ENCODE data around the gene SFSWAP.
"Not testable (repeated sequence)": the region's sequence is repeated elsewhere in the genome, so short reads cannot be mapped to it uniquely, and the experiment has no call there.

Gene SFSWAP

DNA sequence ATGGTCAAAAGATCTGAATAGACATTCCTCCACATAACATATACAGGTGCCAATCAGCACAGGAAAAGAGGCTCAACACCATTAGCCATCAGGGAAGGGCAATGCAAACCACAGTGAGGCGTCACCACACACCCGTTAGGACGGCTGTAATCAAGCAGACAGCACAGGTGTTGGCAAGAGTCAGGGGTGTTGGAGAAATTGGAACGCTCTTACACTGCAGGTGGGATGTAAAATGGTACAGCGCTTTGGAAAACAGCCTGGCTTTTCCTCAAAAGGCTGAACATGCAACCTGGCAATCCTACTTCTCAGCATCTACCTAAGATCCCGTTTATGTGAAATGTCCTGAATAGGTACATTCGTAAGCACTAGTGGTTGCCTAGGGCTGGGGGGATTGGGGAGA, 95.8 kb downstream of the SFSWAP start:
- in situ Hi-C loops (cut with HindIII; ENCODE audit: low sequenced_read_pairs) = no loop called here

DNA sequence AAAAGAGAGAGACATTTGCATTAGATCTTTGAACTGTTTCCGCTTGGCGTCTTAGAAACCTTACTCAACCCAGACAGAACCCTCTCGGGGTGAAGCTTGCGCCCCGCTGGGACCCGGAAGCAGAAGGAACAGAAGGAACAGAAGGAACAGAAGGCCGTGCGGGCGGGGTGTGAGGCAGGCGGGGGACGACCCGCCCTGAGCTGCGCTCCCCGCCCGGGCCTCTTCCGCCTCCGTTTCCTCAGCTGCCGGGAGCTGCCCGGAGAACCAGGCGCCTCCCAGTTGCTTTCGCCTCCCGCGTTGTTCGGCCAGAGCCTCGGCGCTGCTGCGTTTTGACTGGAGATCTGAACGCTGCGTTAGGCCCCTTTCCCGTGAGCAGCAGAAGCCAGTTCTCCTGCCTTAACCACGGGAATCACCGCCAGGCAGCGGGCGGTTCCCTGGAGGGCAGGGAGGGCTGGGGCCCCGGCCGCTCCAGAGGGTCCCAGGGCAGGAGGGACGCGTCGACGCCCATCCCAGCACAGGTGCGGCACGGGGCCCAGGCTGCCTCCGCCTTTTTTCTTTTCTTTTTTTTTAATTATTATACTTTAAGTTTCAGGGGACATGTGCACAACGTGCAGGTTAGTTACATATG, 98.0 kb downstream of the SFSWAP start:
- in situ Hi-C loops (cut with HindIII; ENCODE audit: low sequenced_read_pairs) = no loop called here

DNA sequence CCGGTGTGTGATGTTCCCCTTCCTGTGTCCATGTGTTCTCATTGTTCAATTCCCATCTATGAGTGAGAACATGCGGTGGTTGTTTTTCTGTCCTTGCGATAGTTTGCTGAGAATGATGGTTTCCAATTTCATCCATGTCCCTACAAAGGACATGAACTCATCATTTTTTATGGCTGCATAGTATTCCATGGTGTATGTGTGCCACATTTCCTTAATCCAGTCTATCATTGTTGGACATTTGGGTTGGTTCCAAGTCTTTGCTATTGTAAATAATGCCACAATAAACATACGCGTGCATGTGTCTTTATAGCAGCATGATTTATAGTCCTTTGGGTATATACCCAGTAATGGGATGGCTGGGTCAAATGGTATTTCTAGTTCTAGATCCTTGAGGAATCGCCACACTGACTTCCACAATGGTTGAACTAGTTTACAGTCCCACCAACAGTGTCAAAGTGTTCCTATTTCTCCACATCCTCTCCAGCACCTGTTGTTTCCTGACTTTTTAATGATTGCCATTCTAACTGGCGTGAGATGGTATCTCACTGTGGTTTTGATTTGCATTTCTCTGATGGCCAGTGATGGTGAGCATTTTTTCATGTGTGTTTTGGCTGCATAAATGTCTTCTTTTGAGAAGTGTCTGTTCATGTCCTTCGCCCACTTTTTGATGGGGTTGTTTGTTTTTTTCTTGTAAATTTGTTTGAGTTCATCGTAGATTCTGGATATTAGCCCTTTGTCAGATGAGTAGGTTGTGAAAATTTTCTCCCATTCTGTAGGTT, 98.8 kb downstream of the SFSWAP start:
- in situ Hi-C loops (cut with HindIII; ENCODE audit: low sequenced_read_pairs) = not testable (repeated sequence)

DNA sequence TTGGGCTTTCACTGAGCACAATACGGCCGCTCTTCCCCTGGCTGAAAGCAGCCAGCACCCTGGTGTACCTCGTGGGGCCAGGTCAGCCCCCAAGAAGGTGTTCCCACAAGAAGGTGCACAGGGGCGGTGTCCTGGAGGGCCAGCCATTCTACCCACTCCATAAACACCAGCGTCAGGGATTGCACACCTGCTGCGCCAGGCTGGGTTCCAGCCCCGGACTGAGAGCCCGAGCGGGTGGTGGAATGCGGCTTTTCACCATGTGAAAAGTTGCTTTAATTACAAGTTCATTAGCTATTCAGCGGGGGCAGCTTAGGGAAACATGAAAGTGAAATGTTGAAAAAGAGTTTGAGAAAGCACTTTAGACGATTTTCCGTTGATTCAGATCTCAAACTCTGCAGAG, 99.8 kb downstream of the SFSWAP start:
- in situ Hi-C loops (cut with HindIII; ENCODE audit: low sequenced_read_pairs) = no loop called here

DNA sequence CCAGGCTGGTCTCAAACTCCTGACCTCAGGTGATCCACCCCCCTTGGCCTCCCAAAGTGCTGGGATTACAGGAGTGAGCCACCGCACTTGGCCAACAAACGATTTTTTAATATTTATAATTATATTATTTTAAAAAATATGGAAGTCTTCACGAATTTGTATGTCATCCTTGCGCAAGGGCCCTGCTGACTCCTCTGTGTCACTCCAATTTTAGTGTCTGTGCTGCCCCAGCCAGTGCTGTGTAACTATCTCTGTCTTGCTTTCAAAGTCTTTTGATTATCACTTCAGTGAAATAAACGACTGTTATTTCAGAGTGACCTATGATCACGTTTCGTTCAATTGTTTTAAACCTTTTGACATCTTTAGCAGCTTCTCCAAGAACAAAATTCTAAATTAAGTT, 104.2 kb downstream of the SFSWAP start:
- in situ Hi-C loops (cut with HindIII; ENCODE audit: low sequenced_read_pairs) = no loop called here

DNA sequence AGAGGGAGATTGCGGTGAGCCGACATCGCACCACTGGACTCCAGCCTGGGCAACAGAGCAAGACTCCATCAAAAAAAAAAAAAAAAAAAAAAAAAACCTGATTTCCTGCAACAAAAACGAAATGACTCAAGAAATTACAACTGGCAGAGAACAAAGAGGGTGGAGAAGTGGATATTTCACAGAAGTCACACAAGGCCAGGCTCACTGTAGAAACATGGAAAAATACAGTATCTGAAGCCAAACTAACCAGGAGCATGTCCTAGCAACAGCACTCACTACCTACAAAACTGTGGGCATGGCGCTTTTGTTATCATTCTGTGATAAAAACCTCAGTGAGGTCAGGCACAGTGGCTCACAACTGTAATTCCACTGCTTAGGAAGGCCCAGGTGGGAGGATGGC, 105.6 kb downstream of the SFSWAP start:
- in situ Hi-C loops (cut with HindIII; ENCODE audit: low sequenced_read_pairs) = no loop called here

DNA sequence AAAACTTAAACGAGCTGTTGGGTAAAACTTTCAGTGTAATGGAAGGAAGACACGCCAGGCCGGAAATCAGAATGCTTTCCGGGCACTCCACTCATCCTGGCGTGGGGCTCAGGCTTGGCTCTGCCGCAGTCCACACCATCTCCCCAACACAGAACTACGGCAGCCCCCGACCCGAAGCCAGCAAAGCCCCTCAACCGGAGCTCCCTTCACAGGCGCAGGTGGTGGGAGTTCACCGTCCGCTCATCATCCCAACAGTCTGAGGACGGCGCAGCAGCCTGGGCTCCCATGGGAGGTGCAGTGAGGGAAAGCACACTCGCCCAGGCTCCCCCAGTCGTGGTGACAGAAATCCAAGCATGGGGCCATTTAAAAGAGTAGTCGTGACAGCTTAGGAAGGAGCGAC, 106.4 kb downstream of the SFSWAP start:
- in situ Hi-C loops (cut with HindIII; ENCODE audit: low sequenced_read_pairs) = no loop called here

DNA sequence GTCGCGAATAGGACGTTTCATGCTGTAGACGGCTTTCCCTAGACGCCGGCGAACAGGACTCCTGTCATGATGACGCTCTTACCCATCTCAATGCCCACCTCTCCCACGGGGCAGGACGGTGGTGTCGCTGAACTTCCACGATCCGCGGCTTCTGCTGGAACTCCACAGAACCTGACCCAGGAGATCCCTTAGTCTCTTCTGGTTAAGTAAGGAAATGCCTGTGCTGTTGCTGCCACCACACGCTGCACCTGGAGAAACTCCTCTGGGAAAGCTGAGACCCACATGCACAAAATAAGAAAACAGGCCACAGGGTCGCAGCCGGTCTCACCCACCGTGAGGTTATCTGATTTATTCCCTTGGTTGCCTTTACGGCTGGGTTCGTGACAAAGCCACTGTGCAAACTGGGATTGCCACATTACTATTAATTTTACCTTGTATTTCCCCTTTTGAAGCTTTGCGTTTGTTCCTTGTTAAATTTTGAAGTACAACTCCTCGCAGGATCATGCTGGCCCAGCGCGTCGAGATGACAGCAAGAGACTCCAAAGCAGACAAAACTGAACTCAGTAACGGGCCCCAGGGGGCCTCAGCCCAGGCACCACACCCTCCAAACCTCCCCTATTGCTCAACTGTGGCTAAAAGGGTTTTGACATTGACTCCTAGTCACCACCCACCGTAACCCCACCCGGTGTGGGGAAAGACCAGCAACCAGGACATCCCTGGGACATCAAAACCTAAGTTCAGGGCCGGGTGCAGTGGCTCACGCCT, 108.1 kb downstream of the SFSWAP start:
- in situ Hi-C loops (cut with HindIII; ENCODE audit: low sequenced_read_pairs) = no loop called here

DNA sequence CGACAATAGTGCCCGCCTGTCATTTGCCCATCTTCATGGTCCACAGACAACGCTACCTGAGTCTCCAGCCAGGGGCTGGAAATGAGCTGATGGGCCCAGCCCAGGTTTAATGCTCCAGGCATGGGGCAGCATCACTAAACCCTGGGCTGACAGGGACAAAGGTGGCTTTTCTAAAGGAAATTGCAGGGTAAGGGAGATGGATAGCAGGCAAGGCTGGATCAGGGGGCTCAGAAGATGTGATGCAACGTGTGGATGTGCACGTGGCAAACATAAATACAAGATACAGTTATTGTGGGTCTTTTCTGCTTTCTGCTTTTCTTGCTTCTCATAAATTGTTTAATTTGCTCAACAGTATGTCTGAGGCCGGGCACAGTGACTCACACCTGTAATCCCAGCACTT, 113.6 kb downstream of the SFSWAP start:
- in situ Hi-C loops (cut with HindIII; ENCODE audit: low sequenced_read_pairs) = no loop called here

DNA sequence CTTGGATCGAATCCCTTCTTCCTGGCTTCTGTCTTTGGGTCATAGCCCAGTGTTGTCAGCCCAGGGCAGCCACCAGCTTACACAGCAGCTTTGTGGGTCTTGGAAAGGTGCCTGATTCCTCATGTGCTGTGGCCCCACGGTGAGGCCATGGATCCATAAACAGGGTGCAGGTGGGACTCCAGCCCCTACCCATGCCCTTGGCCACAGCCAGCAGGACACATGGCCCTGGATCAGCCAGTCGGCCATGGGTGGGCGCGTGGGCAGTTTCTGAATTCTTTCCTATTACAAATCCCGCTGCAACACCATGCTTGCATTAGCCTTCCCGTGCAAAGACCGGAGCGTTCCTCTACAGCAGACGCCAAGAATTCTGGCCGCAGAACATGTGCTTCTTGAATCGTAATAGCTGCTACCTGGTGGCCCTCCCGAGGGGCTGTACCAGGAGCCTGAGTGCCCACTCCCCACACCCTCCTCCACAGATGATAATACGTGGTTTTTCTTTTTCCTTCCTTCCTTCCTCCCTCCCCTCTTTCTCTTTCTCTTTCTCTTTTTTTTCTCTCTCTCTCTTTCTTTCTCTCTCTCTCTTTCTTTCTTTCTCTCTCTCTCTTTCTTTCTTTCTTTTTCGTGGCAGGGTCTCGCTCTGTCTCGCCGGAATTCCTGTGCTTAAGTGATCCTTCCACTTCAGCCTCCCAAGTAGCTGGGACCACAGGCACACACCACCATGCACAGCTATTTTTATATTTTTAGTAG, 114.4 kb downstream of the SFSWAP start:
- in situ Hi-C loops (cut with HindIII; ENCODE audit: low sequenced_read_pairs) = no loop called here

DNA sequence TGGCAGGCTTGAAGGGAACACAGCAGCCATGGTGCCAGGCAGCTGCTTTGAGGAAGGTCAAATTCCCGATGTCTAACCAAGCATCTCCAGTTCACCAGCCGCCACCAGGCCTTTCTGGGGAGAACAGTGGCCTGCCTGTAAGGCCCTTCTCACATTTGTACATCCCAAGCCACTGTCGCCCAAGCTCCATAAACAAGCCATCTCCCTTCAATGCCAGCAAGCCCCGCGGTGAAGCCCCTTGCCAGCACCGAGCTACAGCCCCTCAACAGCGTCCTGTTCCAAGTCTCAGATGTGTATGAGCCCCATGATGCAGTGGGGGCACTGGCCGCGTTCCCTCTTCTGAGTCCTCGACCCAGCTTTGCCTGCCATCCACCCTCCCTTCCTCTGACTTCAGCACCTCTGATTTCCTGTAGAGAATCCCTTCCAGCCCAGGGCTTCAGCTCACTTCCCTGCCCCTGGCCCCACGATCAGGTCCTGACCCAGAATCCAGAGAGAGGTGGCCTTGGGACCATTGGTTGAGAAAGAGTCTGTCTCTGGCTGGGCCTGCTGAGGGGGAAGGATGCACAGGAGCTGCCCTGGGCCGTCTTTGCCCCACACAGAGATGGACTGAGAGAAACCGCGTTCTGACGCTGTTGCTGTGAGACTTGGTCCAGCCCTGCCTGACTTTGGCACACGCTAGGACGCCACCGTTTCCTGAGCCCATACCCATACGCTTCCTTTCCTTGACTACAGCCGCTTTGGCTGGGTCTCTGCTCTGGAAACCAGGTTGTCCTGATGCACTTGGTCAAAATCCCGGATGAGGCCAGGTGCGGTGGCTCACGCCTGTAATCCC, 115.4 kb downstream of the SFSWAP start:
- in situ Hi-C loops (cut with HindIII; ENCODE audit: low sequenced_read_pairs) = no loop called here

DNA sequence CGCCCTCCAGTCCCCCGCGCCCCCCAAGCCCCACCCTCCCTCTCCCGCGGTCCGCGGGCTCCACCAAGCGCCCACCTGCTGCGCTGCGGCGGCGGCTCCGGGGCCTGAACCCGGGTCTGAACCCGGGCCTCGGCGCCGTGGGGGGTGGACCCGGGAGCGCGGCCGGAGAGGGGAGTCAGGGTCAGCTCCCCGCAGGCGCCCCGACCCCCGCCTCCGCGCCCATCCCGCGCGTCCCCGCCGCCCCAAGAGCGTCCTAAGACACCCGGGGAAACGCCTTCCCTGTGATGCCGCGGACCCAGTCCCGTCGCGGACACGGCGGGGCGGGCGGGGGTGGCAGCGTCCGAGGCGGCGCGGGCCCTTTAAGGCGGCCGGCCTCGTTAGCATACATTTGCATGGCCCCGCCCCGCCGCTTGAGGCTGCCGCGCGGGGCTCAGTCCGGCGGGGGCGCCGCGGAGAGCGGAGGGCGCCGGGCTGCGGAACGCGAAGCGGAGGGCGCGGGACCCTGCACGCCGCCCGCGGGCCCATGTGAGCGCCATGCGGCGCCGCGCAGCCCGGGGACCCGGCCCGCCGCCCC, 117.2 kb downstream of the SFSWAP start, which contains the start of gene MMP17:
MMP17 (plus strand) TSS at position 433 of the 574 bp plus-strand sequence; CDS start at position 535, 102 bp downstream.
- in situ Hi-C loops (cut with HindIII; ENCODE audit: low sequenced_read_pairs) = no loop called here

DNA sequence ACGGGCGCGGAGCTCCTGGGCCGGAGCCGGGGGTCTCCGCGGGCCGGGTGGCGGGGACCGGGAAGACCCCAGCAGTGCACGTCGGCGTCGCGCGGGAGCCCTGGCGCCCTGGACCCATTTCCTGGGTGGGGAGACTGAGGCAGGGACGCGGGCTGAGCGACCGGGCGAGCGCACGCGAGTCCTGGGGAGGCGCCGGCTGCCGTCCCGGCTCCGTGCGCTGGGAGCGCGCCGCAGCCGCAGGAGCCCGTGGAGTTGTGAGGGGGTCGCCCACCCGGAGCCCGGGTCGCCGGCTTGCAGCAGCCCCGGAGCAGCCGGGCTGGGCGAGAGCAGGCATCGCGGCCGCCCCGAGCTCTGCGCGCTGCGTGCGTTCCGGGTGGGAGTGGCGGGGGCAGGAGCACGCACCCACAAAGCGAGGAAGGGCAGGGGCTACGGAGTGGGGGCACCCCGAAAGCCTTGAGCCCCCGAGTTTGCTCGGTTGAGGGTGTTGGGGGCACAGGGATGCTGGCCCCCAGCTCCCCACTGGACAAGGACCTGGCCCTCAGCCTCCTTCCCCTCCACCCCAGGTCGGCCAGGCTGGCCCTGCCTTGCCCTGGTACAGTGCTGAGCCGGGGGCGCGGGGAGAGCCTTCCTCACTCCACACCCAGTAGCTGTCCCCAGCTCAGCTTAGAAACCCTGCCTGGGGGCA, 117.9 kb downstream of the SFSWAP start:
- in situ Hi-C loops (cut with HindIII; ENCODE audit: low sequenced_read_pairs) = no loop called here

DNA sequence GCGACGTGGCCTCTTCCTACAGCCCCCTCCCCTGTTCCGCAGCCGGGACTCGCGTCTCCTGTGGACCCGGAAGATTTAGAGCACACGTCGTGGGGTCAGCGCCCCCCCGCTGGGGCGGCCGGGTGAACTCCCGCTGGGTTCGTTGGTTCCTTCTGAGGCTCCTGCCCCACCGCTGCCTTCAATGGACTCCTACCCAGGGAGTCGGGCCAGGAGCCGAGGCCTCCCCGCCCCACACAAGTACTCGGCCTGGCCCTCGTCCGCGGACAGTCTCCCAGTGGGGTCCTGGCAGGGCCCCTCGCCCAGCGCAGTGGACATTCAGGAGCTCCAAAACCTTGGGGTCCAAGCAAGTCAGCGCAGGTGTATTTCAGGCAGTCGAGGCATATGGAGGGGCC, 118.5 kb downstream of the SFSWAP start:
- in situ Hi-C loops (cut with HindIII; ENCODE audit: low sequenced_read_pairs) = no loop called here

DNA sequence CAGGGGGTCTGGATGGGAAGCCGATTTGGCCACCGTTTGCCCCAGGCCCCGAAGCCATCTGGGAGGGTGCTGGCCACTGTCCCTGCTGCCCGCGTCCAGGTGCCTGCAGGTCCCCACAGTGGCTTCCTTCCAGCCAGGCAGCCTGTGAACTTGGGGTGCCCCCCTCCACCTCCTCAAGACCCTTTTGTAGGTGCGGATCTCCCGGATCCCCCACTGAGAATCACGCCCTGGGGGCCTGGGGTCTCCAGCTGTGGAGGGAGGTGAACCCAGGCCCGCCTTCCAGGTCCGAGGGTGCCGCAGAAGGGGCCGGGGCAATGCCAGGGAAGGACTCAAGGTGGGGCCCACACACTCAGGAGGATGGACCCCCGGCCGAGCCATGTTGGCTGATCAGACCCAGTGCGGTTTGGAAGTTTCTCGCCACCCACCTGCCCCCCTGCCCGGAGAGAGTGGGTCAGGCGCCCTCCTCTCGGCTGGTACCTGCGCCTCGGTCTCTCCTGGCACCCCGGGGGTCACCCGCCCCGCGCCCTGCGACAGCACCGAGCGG, 119.0 kb downstream of the SFSWAP start:
- in situ Hi-C loops (cut with HindIII; ENCODE audit: low sequenced_read_pairs) = no loop called here

DNA sequence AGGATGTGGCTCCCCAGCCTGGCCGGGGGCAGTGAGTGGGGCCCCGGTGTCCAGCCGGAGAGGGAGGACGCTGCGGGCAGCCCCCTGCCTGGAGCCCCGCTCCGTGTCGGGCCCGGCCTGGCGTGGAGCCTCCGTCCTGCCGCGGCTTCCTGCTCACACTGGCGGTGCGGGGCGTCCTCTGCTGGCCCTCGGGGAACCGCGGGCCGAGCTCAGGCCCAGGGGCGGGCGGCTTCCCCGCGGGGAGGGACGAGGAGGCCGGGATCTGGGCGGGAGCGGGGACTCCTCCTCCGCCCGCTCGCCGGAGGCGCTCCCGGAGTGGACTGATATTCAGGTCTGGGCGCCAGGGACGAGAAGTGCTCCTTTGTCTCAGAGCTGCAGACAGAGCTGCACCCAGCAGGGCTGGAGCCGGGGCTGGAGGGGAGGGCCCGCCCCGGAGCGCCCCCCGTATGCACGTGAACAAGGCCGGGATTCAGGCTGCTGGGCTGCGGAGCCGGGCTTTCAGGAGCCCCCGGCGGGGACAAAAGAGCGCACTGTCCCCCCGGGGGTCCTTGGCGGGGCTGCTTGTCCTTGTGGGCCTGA, 119.5 kb downstream of the SFSWAP start:
- in situ Hi-C loops (cut with HindIII; ENCODE audit: low sequenced_read_pairs) = no loop called here

DNA sequence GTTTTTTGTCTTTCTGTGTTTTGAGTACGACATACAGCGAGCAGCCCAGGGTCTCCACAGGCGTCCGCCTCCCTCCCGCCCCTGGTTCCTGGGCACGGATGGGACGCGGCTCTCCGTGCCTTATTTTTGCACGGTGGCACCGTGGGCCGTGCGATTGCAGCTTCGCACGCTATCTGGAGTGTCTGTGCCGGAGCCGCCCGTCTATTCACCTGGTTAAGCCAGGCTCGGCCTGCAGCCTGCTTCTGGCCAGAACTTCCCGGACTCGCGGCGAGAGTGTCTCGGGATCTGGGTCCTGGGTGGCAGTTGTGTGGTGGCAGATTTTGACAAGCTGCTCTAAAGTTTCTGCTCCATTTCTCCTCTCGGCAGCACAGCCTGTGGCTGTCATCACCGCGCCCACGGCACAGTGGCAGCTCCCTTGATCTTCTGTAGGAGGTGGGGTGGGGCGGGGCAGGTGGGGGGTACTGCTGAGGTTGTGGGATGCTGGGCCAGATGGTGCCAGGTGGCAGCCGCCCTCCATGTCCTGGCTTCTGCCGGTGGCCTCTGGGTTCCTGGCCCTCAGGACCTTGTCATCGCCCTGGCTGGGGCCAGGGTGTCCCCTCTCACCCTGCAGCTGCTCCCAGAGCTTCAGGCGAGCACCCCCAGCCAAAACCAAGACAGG, 120.2 kb downstream of the SFSWAP start:
- in situ Hi-C loops (cut with HindIII; ENCODE audit: low sequenced_read_pairs) = no loop called here

DNA sequence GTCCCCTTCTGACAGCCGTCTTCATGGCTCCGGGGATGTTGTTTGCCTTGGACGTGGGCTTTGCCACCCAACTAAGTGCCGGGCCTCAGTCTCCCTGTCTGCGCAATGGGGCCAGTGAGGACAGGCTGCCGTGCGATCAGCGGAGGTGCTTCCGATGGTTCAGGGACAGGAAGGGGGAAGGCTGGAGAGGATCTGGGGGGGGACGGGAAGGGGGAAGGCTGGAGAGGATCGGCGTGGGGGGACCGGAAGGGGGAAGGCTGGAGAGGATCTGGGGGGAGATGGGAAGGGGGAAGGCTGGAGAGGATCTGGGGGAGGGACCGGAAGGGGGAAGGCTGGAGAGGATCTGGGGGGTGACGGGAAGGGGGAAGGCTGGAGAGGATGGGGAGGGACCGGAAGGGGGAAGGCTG, 120.7 kb downstream of the SFSWAP start:
- in situ Hi-C loops (cut with HindIII; ENCODE audit: low sequenced_read_pairs) = no loop called here
